ENCODE measurements around the gene CX3CR1.

The CX3CR1 gene

DNA sequence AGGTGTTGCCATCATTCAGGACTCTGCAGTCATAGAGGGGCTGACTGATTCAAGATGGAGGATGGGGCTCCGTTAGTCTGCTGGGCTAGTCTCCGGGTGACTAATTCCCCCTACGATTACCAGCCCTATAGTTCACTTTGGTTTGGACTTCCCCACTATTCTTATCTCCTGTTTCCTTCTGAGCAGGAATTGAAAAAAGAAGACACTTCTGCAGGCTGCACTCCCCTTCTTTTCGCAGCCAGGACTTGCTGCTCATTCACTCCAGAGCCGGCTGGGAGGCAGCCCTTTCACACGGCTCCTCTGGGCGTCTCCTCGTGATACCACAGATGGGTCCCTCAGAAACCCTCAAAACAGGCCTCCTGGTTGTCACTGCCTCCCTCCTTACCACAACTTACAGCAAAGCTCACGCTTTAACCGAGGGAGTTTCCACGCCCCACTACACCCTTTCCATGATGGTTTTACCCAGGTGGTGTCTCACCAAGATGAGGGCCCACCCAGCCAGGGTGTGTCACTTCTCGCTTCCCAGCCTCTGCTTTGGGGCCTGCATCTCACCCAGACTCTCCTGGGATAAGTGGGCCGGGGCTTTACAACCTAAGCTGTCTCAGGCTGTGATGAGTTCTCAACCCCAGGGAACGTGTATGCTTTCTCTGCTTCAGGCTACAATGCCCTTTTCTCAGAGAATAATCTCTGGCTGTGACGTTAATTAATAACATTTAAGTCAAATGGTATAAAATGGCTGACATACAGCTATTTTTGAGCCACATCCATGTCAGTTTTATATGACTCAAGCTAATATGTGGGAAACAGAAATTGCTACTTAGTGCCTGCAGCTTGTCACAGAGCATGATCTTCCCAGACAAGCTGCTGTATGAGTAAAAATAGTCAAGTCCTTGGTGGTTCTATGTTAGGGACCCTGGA lies 11.9 kb downstream of the CX3CR1 start:
- no peak overlapping the region for H3K4me3 ChIP-seq (ENCODE audit: low read depth, low read length)
- H3K4me1 ChIP-seq (ENCODE audit: control insufficient read depth, insufficient read depth, low read length, unreplicated experiment) = no peaks in the 10 kb centered on the region
- no peaks in the 10 kb centered on the region for H3K79me2 ChIP-seq (ENCODE audit: control insufficient read depth, insufficient read depth, low read length, unreplicated experiment)
- H2AFZ ChIP-seq (ENCODE audit: low read length, unreplicated experiment) = no peak overlapping the region
- no peaks in the 10 kb centered on the region for H3K36me3 ChIP-seq (ENCODE audit: insufficient read depth, low read length)
- H3K27ac ChIP-seq (ENCODE audit: low read depth, low read length) = no peak overlapping the region
- peaks cover 81% of the 10 kb centered on the region for H3K27me3 ChIP-seq (ENCODE audit: insufficient read depth, low read length)

- no peak overlapping the region for H3K4me3 ChIP-seq (ENCODE audit: low read depth, low read length)
- peaks cover 82% of the 10 kb centered on the region for H3K27me3 ChIP-seq (ENCODE audit: insufficient read depth, low read length)
- no peaks in the 10 kb centered on the region for H3K79me2 ChIP-seq (ENCODE audit: control insufficient read depth, insufficient read depth, low read length, unreplicated experiment)
- H3K4me1 ChIP-seq (ENCODE audit: control insufficient read depth, insufficient read depth, low read length, unreplicated experiment) = no peaks in the 10 kb centered on the region
- H3K36me3 ChIP-seq (ENCODE audit: insufficient read depth, low read length) = no peaks in the 10 kb centered on the region
- no peak overlapping the region for H2AFZ ChIP-seq (ENCODE audit: low read length, unreplicated experiment)
- H3K27ac ChIP-seq (ENCODE audit: low read depth, low read length) = no peak overlapping the region
Observed at GRCh38 chr3:39264053-39264452, 15.8 kb downstream of the CX3CR1 start.

- Histone ChIP-seq H3K4me3 (ENCODE audit: low read depth, low read length) (no peak overlapping the region), H3K79me2 (ENCODE audit: control insufficient read depth, insufficient read depth, low read length, unreplicated experiment) (no peaks in the 10 kb centered on the region), H3K36me3 (ENCODE audit: insufficient read depth, low read length) (no peaks in the 10 kb centered on the region)
Observed at GRCh38 chr3:39263576-39263975, 16.3 kb downstream of the CX3CR1 start.

GRCh38 chr3:39262846-39263245 lies 17.0 kb downstream of the CX3CR1 start:
- no peaks in the 10 kb centered on the region for H3K4me1 ChIP-seq (ENCODE audit: control insufficient read depth, insufficient read depth, low read length, unreplicated experiment)
- no peak overlapping the region for H2AFZ ChIP-seq (ENCODE audit: low read length, unreplicated experiment)
- no peak overlapping the region for H3K4me3 ChIP-seq (ENCODE audit: low read depth, low read length)
- no peaks in the 10 kb centered on the region for H3K79me2 ChIP-seq (ENCODE audit: control insufficient read depth, insufficient read depth, low read length, unreplicated experiment)
- H3K36me3 ChIP-seq (ENCODE audit: insufficient read depth, low read length) = no peaks in the 10 kb centered on the region
- H3K27me3 ChIP-seq (ENCODE audit: insufficient read depth, low read length) = peaks cover 83% of the 10 kb centered on the region
- H3K27ac ChIP-seq (ENCODE audit: low read depth, low read length) = no peak overlapping the region

More at GRCh38 chr3:39263576-39263975, 16.3 kb downstream of the CX3CR1 start:
- no peak overlapping the region for H3K27ac ChIP-seq (ENCODE audit: low read depth, low read length)
- no peak overlapping the region for H2AFZ ChIP-seq (ENCODE audit: low read length, unreplicated experiment)
- H3K4me1 ChIP-seq (ENCODE audit: control insufficient read depth, insufficient read depth, low read length, unreplicated experiment) = no peaks in the 10 kb centered on the region
- peaks cover 83% of the 10 kb centered on the region for H3K27me3 ChIP-seq (ENCODE audit: insufficient read depth, low read length)

DNA sequence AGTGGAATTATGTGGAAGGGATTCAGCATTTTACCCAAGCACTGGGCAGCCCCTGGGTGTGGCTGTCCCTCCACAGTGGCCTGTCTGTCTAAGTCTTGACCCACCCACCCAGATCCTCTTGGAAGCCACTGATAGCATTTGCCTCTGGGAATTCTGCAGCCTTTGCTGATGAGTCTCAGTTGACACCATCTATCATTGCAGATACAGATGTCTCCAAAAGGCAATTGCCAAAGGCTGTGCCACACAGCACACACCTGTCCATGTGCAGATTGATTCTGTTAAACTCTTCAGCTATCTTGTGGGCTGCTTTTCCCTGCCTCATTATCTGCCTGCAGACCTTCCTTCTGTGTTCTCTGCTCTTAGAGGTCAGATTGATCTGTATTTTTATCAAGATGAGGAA lies 18.1 kb downstream of the CX3CR1 start:
- Histone ChIP-seq H3K79me2 (ENCODE audit: control insufficient read depth, insufficient read depth, low read length, unreplicated experiment) (no peaks in the 10 kb centered on the region), H3K36me3 (ENCODE audit: insufficient read depth, low read length) (no peaks in the 10 kb centered on the region), H2AFZ (ENCODE audit: low read length, unreplicated experiment) (no peak overlapping the region), H3K4me1 (ENCODE audit: control insufficient read depth, insufficient read depth, low read length, unreplicated experiment) (no peaks in the 10 kb centered on the region), H3K27me3 (ENCODE audit: insufficient read depth, low read length) (peaks cover 81% of the 10 kb centered on the region), H3K4me3 (ENCODE audit: low read depth, low read length) (no peak overlapping the region), H3K27ac (ENCODE audit: low read depth, low read length) (no peak overlapping the region)

DNA sequence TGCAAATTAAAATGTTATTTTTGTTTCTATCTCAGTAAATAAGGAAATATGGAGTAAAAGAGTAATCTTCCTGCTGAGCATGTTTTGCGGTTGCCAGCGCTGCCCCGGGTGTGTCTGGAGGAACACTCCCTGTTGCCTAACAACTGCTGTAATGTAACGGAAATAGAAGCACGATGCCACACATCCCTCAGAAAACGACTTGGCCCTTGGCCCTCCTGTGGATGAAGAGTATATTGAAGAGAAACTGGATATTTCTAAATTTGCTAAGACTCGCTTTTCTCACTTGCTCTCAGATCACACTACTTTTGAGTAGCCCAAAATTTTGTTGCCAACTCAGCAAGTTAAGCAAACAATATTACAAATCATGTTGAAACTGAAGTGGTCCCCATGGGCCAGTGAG lies 18.9 kb downstream of the CX3CR1 start:
- Histone ChIP-seq H3K27ac (ENCODE audit: low read depth, low read length) (no peak overlapping the region), H3K4me3 (ENCODE audit: low read depth, low read length) (no peak overlapping the region), H2AFZ (ENCODE audit: low read length, unreplicated experiment) (no peak overlapping the region), H3K79me2 (ENCODE audit: control insufficient read depth, insufficient read depth, low read length, unreplicated experiment) (no peaks in the 10 kb centered on the region), H3K27me3 (ENCODE audit: insufficient read depth, low read length) (peaks cover 78% of the 10 kb centered on the region), H3K36me3 (ENCODE audit: insufficient read depth, low read length) (no peaks in the 10 kb centered on the region), H3K4me1 (ENCODE audit: control insufficient read depth, insufficient read depth, low read length, unreplicated experiment) (no peaks in the 10 kb centered on the region)

DNA sequence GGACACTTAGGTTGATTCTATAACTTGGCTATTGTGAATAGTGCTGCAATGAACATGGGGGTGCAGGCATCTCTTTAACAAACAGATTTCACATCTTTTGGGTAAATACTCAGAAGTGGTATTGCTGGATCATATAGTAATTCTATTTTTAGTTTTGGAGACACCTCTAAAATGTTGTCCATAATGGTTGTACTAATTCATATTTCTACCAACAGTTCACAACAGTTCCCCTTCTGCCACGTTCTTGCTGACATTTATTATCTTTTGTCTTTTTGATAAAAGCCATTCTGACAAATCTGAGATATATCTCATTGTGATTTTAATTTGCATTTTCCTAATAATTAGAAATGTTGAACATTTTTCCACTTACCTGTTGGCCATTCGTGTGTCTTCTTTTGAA lies 19.5 kb downstream of the CX3CR1 start:
- Histone ChIP-seq H3K27ac (ENCODE audit: low read depth, low read length) (no peak overlapping the region), H3K36me3 (ENCODE audit: insufficient read depth, low read length) (no peaks in the 10 kb centered on the region), H3K27me3 (ENCODE audit: insufficient read depth, low read length) (peaks cover 74% of the 10 kb centered on the region), H3K4me3 (ENCODE audit: low read depth, low read length) (no peak overlapping the region), H3K4me1 (ENCODE audit: control insufficient read depth, insufficient read depth, low read length, unreplicated experiment) (peaks cover under 1% of the 10 kb centered on the region), H2AFZ (ENCODE audit: low read length, unreplicated experiment) (no peak overlapping the region), H3K79me2 (ENCODE audit: control insufficient read depth, insufficient read depth, low read length, unreplicated experiment) (no peaks in the 10 kb centered on the region)

DNA sequence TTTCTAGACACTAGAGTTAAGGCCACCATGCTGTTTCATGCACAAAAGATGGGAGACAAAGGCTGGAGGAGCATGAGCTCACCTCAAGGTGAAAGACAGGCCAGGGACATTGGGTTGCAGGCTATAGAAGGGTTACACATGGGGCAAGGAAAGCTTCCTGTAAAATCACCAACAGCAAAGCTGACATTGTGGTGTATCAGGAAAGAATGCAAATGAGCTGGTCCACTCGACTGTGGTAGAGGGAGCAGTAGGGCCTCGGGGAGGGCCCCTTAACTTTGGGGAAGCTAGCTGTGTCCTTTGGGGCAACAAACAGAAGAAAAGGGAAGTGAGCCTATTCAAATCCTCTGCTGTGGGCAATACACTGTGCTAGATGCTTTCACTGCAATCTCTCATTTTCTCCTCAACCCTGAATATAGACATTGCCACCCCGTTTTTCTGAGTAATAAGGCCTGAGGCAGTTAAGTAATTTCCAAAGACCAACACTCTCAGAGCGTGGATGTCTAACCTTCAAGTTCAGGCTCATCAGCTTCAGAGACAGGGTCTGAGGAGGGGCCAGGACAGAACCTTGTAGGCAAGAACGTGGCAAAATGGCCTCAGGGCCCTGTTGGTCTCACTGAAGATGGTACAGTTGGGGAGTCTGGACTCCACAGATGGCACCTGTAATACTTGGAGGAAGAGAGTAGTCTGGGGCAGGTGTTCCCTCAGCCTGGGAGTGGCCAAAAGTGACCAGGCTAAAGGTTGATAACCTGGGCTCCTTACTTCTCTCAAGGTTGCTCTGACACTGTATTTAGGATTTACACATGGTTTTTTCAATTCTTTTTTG lies 24.1 kb downstream of the CX3CR1 start:
- Histone ChIP-seq H2AFZ (ENCODE audit: low read length, unreplicated experiment) (no peak overlapping the region), H3K4me1 (ENCODE audit: control insufficient read depth, insufficient read depth, low read length, unreplicated experiment) (peaks cover 6% of the 10 kb centered on the region), H3K27ac (ENCODE audit: low read depth, low read length) (no peak overlapping the region), H3K27me3 (ENCODE audit: insufficient read depth, low read length) (peaks cover 61% of the 10 kb centered on the region), H3K79me2 (ENCODE audit: control insufficient read depth, insufficient read depth, low read length, unreplicated experiment) (no peaks in the 10 kb centered on the region), H3K36me3 (ENCODE audit: insufficient read depth, low read length) (no peaks in the 10 kb centered on the region), H3K4me3 (ENCODE audit: low read depth, low read length) (no peak overlapping the region)

- Histone ChIP-seq H3K79me2 (ENCODE audit: control insufficient read depth, insufficient read depth, low read length, unreplicated experiment) (no peaks in the 10 kb centered on the region), H2AFZ (ENCODE audit: low read length, unreplicated experiment) (no peak overlapping the region), H3K27me3 (ENCODE audit: insufficient read depth, low read length) (peaks cover 63% of the 10 kb centered on the region), H3K27ac (ENCODE audit: low read depth, low read length) (no peak overlapping the region), H3K36me3 (ENCODE audit: insufficient read depth, low read length) (no peaks in the 10 kb centered on the region), H3K4me1 (ENCODE audit: control insufficient read depth, insufficient read depth, low read length, unreplicated experiment) (peaks cover 6% of the 10 kb centered on the region), H3K4me3 (ENCODE audit: low read depth, low read length) (no peak overlapping the region)
Observed at GRCh38 chr3:39254806-39255449, 24.9 kb downstream of the CX3CR1 start.

- no peak overlapping the region for H3K4me3 ChIP-seq (ENCODE audit: low read depth, low read length)
- no peak overlapping the region for H3K27ac ChIP-seq (ENCODE audit: low read depth, low read length)
- H3K79me2 ChIP-seq (ENCODE audit: control insufficient read depth, insufficient read depth, low read length, unreplicated experiment) = no peaks in the 10 kb centered on the region
- no peaks in the 10 kb centered on the region for H3K36me3 ChIP-seq (ENCODE audit: insufficient read depth, low read length)
- peaks cover 64% of the 10 kb centered on the region for H3K27me3 ChIP-seq (ENCODE audit: insufficient read depth, low read length)
- H2AFZ ChIP-seq (ENCODE audit: low read length, unreplicated experiment) = no peak overlapping the region
- H3K4me1 ChIP-seq (ENCODE audit: control insufficient read depth, insufficient read depth, low read length, unreplicated experiment) = peaks cover 6% of the 10 kb centered on the region
Observed at GRCh38 chr3:39251576-39251975, 28.3 kb downstream of the CX3CR1 start.
